GM18526 (cell line): ENCODE measurements around the gene PRDM15.

Experiments
- POLR2A ChIP-seq: IDR thresholded peaks from 3 replicates; pipeline ENCODE4 v1.6.1; 2011; ENCODE audit not compliant: insufficient read length; ENCODE audit errors: extremely low read depth

PRDM15 gene

GRCh38 chr21:41770901-41771624, 108.1 kb downstream of the PRDM15 start:
- no peak for TF ChIP-seq POLR2A

- no peak for TF ChIP-seq POLR2A
Observed at GRCh38 chr21:41769933-41770332, 109.2 kb downstream of the PRDM15 start.

- no peak for TF ChIP-seq POLR2A
Observed at GRCh38 chr21:41769521-41769920, 109.6 kb downstream of the PRDM15 start.

GRCh38 chr21:41769111-41769510, 110.0 kb downstream of the PRDM15 start:
- no peak for TF ChIP-seq POLR2A

GRCh38 chr21:41768437-41769042, 110.6 kb downstream of the PRDM15 start:
- TF ChIP-seq POLR2A, result no peak

- no peak for TF ChIP-seq POLR2A
Observed at GRCh38 chr21:41767606-41768436, 111.3 kb downstream of the PRDM15 start.

- TF ChIP-seq POLR2A, result no peak
Observed at GRCh38 chr21:41766883-41767605, 112.1 kb downstream of the PRDM15 start, which contains the start of gene RIPK4. Gene RIPK4 (minus strand): TSS chr21:41767052. CDS start chr21:41767041, 11 bp downstream.

- no peak for TF ChIP-seq POLR2A
Observed at GRCh38 chr21:41765973-41766882, 112.9 kb downstream of the PRDM15 start.

GRCh38 chr21:41765420-41765821, 113.7 kb downstream of the PRDM15 start:
- no peak for TF ChIP-seq POLR2A

- TF ChIP-seq POLR2A, result no peak
Observed at GRCh38 chr21:41764558-41765419, 114.4 kb downstream of the PRDM15 start.

GRCh38 chr21:41763996-41764395, 115.1 kb downstream of the PRDM15 start:
- no peak for TF ChIP-seq POLR2A

- no peak for TF ChIP-seq POLR2A
Observed at GRCh38 chr21:41763398-41763931, 115.7 kb downstream of the PRDM15 start.

GRCh38 chr21:41762753-41763152, 116.4 kb downstream of the PRDM15 start:
- no peak for TF ChIP-seq POLR2A
